GM10266 (cell line): Measurements from ENCODE around the gene OSBPL10.
A peak's percentile ranks its signal among the peaks of the same experiment; 100 is the strongest.

ENCODE experiments used
- DNase-seq: peaks from one replicate; pipeline ENCODE4 v3.0.0; 2012; ENCODE audit errors: extremely low spot score
- TF ChIP-seq, protein P1 (sequence below): IDR thresholded peaks from 2 replicates; pipeline ENCODE4 v1.5.1; 2012; ENCODE audit warnings: mild to moderate bottlenecking, low read depth; ENCODE audit not compliant: control insufficient read depth, insufficient read depth; ENCODE audit errors: missing control alignments

The OSBPL10 gene

DNA sequence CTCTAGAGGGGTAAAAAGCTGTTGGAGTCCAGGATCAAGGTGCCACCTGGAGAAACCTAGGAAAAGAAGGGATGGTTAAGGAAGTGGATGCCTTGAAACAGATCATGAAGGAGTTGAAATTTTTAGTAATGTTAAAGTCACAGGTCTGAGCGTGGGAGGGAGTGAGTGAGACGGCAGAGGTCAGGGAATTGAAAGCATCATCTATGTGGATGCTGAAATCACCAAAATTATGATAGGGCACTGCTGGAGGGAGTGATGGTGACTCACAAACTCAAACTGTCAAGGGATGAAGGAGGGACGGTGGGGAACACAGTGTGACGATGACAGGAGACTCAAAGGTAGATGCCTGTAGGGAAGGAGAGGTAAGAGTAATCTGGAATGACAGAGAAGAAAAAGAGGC, 205.7 kb downstream of the OSBPL10 start:
- TF ChIP-seq, protein P1, sequence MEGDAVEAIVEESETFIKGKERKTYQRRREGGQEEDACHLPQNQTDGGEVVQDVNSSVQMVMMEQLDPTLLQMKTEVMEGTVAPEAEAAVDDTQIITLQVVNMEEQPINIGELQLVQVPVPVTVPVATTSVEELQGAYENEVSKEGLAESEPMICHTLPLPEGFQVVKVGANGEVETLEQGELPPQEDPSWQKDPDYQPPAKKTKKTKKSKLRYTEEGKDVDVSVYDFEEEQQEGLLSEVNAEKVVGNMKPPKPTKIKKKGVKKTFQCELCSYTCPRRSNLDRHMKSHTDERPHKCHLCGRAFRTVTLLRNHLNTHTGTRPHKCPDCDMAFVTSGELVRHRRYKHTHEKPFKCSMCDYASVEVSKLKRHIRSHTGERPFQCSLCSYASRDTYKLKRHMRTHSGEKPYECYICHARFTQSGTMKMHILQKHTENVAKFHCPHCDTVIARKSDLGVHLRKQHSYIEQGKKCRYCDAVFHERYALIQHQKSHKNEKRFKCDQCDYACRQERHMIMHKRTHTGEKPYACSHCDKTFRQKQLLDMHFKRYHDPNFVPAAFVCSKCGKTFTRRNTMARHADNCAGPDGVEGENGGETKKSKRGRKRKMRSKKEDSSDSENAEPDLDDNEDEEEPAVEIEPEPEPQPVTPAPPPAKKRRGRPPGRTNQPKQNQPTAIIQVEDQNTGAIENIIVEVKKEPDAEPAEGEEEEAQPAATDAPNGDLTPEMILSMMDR: no peak
- no peak for DNase-seq

DNA sequence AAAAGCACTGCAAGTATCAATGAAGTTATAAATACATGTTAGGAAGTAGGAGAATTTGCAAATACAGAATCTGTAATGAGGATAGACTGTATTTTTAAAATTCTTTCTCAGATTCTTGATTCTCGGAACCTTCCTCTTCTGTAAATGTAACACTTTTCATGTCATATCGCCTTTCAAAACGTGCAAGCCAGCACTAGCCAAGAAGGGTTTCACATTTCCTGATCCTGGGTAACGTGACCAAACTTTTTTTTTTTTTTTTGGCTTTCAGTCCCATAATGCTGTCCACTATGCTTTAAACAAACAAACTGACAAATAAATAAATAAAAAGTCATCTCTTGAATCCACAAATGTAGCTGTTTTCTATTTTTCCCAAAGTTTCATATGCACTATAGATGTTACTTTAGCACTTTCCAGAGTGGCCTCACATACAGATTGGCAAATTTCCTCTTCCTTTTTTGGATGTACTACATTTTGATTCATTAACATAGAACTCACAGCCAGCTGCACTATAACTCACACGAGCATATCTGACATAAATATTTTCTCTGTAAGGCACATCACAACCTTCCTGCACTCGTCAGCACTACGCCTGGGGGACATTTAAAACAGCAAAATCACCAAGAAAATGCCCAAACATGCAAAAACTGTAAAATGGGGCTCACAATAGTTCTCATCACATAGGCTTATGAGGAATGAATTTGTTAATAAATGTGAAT, 208.1 kb downstream of the OSBPL10 start:
- TF ChIP-seq, protein P1: no peak
- no peak for DNase-seq

DNA sequence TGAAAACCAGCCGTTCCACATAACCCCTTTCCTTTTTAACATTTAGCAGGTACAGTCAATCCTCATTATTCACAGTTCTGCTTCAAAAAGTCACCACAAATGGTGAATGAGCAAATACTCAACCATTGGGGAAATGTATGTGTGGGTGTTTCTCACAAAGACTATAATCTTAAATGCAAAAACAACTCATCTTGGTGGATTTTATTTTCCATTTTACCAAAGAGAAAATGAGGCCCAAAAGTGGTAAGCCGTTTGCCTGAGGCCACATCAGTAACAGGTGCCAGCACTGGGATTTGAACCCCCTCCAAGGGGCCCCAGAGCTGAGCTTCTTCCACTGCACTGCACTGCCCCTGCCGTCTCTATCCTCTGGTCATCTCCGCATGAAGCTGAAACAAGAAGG, 208.8 kb downstream of the OSBPL10 start:
- TF ChIP-seq, protein P1: no peak

DNA sequence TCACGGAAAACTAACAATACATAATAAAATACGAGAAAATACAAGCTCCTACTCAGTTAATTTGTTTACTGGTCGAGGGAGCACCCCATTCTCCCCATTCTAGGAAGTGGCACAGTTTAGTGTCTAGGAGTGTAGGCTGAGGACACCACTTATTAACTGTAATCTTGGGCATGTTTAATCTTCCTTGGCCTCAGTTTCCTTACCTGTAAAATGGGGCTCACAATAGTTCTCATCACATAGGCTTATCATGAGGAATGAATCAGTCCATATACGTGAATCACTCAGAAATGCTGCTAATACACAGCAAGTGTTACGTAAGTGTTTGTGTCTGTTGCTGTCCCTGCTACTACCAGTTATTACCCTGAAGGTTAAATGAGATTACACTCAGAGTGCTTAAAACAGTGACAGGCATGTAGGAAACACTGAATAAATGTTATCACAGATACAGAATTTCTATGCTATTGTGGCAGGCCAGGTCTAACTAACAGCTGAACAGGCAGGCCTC, 210.2 kb downstream of the OSBPL10 start:
- DNase-seq: no peak
- TF ChIP-seq, protein P1: no peak

More for the DNA sequence above, 208.8 kb downstream of the OSBPL10 start:
- DNase-seq: no peak

DNA sequence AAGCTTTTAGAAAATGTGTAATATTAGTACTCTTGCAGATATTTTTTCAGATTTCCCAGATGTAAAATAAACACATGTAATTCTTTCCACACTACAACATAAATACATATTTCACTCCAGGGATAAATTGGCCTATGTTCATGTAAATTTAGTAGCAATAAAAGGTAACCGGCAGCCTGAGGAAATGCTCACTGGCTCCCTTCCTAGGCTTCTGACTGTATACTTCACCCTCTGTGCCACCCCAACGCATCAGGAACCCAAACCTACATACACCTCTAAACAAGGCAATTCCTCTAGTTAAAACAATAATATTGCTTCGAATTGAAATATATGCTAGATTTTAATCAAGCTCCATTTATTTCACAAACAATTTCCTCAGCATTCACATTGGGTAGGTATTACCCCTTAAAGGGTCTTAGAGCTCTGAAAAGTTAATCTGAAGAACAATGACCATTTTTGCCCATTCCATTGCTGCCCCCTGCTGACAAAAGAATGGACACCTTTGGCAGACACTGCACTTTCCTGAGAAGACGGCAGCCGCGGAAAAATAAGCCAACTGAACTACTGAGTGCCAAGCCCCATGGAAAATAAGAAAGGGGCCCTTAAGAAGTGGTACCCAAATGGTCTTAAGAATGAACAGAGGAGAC, 212.5 kb downstream of the OSBPL10 start:
- DNase-seq: peak; percentile 10
- TF ChIP-seq, protein P1: peak; percentile 68

DNA sequence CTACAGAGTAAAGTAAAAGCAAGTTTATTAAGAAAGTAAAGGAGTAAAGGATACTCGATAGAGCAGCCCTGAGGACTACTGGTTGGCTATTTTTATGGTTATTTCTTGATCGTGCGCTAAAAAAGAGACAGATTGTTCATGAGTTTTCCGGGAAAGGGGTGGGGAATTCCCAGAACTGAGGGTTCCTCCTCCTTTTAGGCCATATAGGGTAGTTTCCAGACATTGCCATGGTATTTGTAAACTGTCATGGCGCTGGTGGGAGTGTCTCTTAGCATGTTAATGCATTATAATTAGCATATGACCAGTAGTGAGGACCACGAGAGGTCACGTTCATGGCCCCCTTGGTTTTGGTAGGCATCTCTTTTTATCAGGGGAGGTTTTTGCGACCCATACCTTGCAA, 213.1 kb downstream of the OSBPL10 start:
- TF ChIP-seq, protein P1: no peak
- DNase-seq: no peak

DNA sequence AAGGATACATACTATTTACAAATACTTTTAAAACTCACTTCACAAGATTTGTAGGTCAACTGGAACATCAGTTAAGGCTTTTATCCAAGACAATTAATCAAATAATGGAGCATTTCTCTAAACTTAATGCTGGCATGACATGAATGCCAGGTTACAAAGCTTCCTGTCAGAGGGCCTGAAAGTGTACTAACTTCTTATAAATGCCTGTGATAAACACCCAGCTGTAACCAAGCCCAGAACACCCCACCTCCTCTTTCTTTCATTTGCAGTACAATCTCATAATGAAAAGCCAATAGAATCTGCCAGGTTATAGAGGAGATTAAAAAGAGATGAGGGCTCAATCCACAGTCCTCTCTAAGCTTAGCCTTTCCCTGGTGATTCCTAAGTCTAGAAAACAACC, 214.4 kb downstream of the OSBPL10 start:
- TF ChIP-seq, protein P1: no peak
- DNase-seq: no peak
